ENCODE data around the gene ACTRT2.

DNA sequence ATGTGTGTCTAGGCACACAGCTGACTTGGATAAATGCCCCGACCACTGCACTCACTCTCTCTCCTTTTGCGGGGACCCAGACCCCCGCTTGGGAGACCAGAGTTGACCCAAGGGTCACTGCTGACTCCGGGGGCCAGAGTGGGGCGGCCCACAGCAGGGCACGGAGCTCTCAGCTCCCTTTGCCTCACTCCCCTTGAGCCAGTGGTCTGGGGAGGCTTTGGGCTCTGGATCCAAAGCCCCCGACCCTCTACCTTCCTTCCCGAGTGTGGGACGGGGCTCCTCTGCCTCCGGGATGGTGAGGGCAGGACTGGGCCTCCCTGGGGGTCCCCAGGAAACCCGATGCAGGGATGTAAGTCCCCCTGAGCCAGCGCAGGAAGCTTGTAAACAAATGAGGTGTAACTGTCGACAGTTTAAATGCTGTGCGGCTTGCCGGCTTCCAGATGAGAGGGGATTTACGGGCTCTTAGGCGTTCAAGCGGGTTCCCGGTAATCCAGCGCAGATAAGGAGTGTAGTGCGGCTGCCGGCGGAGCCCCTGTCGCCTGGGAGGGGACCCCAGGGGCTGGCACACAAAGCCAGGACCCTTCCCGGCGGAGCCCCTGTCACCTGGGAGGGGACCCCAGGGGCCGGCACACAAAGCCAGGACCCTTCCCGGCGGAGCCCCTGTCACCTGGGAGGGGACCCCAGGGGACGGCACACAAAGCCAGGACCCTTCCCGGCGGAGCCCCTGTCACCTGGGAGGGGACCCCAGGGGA is 7.4 kb downstream of the ACTRT2 start:
- TF ChIP-seq, protein P1, sequence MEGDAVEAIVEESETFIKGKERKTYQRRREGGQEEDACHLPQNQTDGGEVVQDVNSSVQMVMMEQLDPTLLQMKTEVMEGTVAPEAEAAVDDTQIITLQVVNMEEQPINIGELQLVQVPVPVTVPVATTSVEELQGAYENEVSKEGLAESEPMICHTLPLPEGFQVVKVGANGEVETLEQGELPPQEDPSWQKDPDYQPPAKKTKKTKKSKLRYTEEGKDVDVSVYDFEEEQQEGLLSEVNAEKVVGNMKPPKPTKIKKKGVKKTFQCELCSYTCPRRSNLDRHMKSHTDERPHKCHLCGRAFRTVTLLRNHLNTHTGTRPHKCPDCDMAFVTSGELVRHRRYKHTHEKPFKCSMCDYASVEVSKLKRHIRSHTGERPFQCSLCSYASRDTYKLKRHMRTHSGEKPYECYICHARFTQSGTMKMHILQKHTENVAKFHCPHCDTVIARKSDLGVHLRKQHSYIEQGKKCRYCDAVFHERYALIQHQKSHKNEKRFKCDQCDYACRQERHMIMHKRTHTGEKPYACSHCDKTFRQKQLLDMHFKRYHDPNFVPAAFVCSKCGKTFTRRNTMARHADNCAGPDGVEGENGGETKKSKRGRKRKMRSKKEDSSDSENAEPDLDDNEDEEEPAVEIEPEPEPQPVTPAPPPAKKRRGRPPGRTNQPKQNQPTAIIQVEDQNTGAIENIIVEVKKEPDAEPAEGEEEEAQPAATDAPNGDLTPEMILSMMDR (IDR thresholded peaks at IDR 0.05), result no peak
- no peak for TF ChIP-seq POLR2A (IDR thresholded peaks at IDR 0.05)
